CD4-positive, alpha-beta T cell (primary cell): ENCODE data around the gene TAF4B. TPM values are rescaled to one million over a fixed set of nuclear protein-coding genes. Genes with fewer than 3 reads are reported as not detected.

ENCODE experiments used
- ATAC-seq: fragments of 200-7000 bp; cut with Tn5 transposase; one replicate; pipeline ENCODE4 v1.10.0; 2022; ENCODE audit warnings: mild to moderate bottlenecking; ENCODE audit not compliant: poor library complexity
- CTCF ChIA-PET: fragments of 350-600 bp; sonication (Branson Sonifier 250); formaldehyde crosslinking; loops from one replicate; lab custom pipeline; 2021; ENCODE audit warnings: antibody characterized with exemption, inconsistent platforms; lab: Charles Lee
- POLR2A ChIA-PET: fragments of 350-600 bp; sonication (Branson Sonifier 250); formaldehyde crosslinking; loops from one replicate; lab custom pipeline; 2021; ENCODE audit warnings: antibody characterized with exemption, inconsistent platforms; lab: Charles Lee
- DNase-seq, 14 experiments: peaks; one replicate each; pipeline ENCODE4 v3.0.0-alpha.2; 2013 to 2020; ENCODE audit warnings: mixed read lengths in 2 of 14
- H3K27ac ChIP-seq, 2 donors: one replicate each; pipeline versions ENCODE4 v1.5.1 to v1.7.0; 2013; ENCODE audit warnings: low read length in 2 of 2, low read depth in 1 of 2, mild to moderate bottlenecking in 1 of 2
- H3K27me3 ChIP-seq, 2 experiments: 1 replicate in 1 of 2; 2 replicates in 1 of 2; pipeline versions ENCODE4 v1.6.1 to v1.7.0; 2013; ENCODE audit warnings: low read length in 2 of 2, control low read depth in 1 of 2, mild to moderate bottlenecking in 1 of 2, moderate library complexity in 1 of 2; ENCODE audit not compliant: insufficient read depth in 2 of 2, control insufficient read depth in 1 of 2
- H3K36me3 ChIP-seq: one replicate; pipeline ENCODE4 v1.6.1; 2013; ENCODE audit warnings: low read length, control low read depth; ENCODE audit not compliant: insufficient read depth
- H3K4me1 ChIP-seq: one replicate; pipeline ENCODE4 v1.6.1; 2013; ENCODE audit warnings: low read length, control low read depth; ENCODE audit not compliant: insufficient read depth
- H3K4me3 ChIP-seq: one replicate; pipeline ENCODE4 v1.5.1; 2013; ENCODE audit warnings: mild to moderate bottlenecking, low read length, moderate library complexity
- H3K9me3 ChIP-seq, 2 experiments: 1 replicate in 1 of 2; 2 replicates in 1 of 2; pipeline versions ENCODE4 v1.6.1 to v1.7.0; 2013; ENCODE audit warnings: low read length in 2 of 2, mild to moderate bottlenecking in 2 of 2, control low read depth in 1 of 2, moderate library complexity in 1 of 2; ENCODE audit not compliant: control insufficient read depth in 1 of 2, insufficient read depth in 1 of 2
- H3K27ac Mint-ChIP-seq: one replicate; pipeline ENCODE4 v1.8.0; 2020; ENCODE audit warnings: mixed read lengths
- H3K27me3 Mint-ChIP-seq: one replicate; pipeline ENCODE4 v1.8.0; 2021; ENCODE audit warnings: mixed read lengths
- H3K36me3 Mint-ChIP-seq: one replicate; pipeline ENCODE4 v1.8.0; 2021; ENCODE audit warnings: low read depth, mixed read lengths
- H3K4me1 Mint-ChIP-seq: one replicate; pipeline ENCODE4 v1.8.0; 2021; ENCODE audit warnings: low read depth, mixed read lengths
- H3K4me3 Mint-ChIP-seq: one replicate; pipeline ENCODE4 v1.8.0; 2020; ENCODE audit warnings: mild to moderate bottlenecking, mixed read lengths
- H3K9me3 Mint-ChIP-seq: one replicate; pipeline ENCODE4 v1.8.0; 2020; ENCODE audit warnings: mixed read lengths
- intact Hi-C, 2 experiments: fragments of 100-400 bp; cut with DNase I in 1 of 2; cut with micrococcal nuclease in 1 of 2; formaldehyde crosslinking; loops; one replicate each; pipeline versions ENCODE4 v1.15.1 to v1.9.0; 2023 to 2025; cut with DNase I, micrococcal nuclease
- total RNA-seq, 174 experiments: library from RNA in 2 of 174; stranded (reverse) in 2 of 174; gene quantifications; one replicate each; pipeline ENCODE4 v1.2.3 and lab custom pipeline; 2021 to 2026
- TF ChIP-seq, protein P1 (sequence below): fragments of 200-600 bp; IDR thresholded peaks from one replicate; pipeline ENCODE4 v1.8.0; 2022; ENCODE audit warnings: antibody characterized with exemption, mild to moderate bottlenecking

TAF4B gene
- total RNA-seq, 2 experiments from 2014 or later = 13.7 to 14.1 TPM

DNA sequence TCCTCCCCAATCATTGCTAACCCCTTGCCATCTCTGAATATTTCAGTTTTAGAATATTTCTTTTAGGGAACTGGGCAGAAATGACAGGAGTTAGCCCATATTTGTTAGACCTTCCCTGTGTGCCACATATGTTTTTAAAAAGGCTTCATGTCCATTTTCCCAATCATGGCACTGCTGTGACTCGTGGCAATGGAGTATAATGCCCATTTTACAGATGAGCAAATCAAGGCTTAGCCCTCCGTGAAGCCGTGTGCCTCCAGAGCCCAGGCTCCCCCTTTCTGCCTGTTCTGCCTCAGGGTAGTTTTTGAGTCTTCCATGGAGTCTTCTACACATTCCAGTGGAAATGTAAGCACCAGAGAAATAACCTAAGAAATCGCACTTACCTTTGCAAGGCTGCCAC, 192.0 kb downstream of the TAF4B start:
- ATAC-seq (no peak), DNase-seq (no peak)
- ChIA-PET CTCF (no interaction called here), POLR2A (no interaction called here)
- no peaks in the 10 kb centered on the region for H3K9me3 ChIP-seq
- intact Hi-C loops = no loop called here
- H3K4me1 Mint-ChIP-seq = no peaks in the 10 kb centered on the region
- H3K27ac Mint-ChIP-seq = no peak overlapping the region
- H3K4me3 Mint-ChIP-seq = no peak overlapping the region
- no peaks in the 10 kb centered on the region for H3K36me3 ChIP-seq
- H3K36me3 Mint-ChIP-seq = no peaks in the 10 kb centered on the region
- H3K9me3 Mint-ChIP-seq = no peaks in the 10 kb centered on the region
- no peak overlapping the region for H3K27ac ChIP-seq
- no peaks in the 10 kb centered on the region for H3K27me3 Mint-ChIP-seq
- H3K27me3 ChIP-seq = no peaks in the 10 kb centered on the region
- H3K4me3 ChIP-seq = no peak overlapping the region
- TF ChIP-seq, protein P1, sequence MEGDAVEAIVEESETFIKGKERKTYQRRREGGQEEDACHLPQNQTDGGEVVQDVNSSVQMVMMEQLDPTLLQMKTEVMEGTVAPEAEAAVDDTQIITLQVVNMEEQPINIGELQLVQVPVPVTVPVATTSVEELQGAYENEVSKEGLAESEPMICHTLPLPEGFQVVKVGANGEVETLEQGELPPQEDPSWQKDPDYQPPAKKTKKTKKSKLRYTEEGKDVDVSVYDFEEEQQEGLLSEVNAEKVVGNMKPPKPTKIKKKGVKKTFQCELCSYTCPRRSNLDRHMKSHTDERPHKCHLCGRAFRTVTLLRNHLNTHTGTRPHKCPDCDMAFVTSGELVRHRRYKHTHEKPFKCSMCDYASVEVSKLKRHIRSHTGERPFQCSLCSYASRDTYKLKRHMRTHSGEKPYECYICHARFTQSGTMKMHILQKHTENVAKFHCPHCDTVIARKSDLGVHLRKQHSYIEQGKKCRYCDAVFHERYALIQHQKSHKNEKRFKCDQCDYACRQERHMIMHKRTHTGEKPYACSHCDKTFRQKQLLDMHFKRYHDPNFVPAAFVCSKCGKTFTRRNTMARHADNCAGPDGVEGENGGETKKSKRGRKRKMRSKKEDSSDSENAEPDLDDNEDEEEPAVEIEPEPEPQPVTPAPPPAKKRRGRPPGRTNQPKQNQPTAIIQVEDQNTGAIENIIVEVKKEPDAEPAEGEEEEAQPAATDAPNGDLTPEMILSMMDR = no peak
- H3K4me1 ChIP-seq = no peaks in the 10 kb centered on the region

DNA sequence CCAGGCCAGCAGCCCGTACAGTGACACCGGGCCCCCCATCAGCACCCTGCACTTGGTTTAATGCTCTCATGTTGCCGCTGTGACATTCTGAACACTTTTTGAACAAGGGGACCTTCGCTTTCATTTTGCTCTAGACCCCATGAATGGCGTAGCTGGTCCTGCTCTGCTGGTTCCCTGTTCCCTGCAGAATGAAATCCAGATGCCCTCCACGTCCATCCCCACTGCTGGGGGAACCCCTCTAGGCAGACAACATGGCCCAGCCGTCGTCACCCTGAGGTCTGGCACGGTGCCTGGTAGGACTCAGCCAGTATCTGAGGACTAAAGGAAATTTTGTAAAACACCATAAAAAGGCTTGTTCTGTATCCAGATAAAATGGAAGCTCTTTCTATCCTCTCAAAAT, 193.5 kb downstream of the TAF4B start:
- Histone ChIP-seq H3K4me1 (no peaks in the 10 kb centered on the region), H3K27ac (no peak overlapping the region), H3K4me3 (no peak overlapping the region), H3K27me3 (no peaks in the 10 kb centered on the region), H3K9me3 (no peaks in the 10 kb centered on the region), H3K36me3 (no peaks in the 10 kb centered on the region)
- DNase-seq (no peak), ATAC-seq (no peak)
- no peaks in the 10 kb centered on the region for H3K36me3 Mint-ChIP-seq
- no peaks in the 10 kb centered on the region for H3K27me3 Mint-ChIP-seq
- H3K4me3 Mint-ChIP-seq = no peak overlapping the region
- intact Hi-C loops = no loop called here
- POLR2A ChIA-PET = no interaction called here
- CTCF ChIA-PET = no interaction called here
- no peaks in the 10 kb centered on the region for H3K9me3 Mint-ChIP-seq
- no peak overlapping the region for H3K27ac Mint-ChIP-seq
- TF ChIP-seq, protein P1 = no peak
- H3K4me1 Mint-ChIP-seq = no peaks in the 10 kb centered on the region

DNA sequence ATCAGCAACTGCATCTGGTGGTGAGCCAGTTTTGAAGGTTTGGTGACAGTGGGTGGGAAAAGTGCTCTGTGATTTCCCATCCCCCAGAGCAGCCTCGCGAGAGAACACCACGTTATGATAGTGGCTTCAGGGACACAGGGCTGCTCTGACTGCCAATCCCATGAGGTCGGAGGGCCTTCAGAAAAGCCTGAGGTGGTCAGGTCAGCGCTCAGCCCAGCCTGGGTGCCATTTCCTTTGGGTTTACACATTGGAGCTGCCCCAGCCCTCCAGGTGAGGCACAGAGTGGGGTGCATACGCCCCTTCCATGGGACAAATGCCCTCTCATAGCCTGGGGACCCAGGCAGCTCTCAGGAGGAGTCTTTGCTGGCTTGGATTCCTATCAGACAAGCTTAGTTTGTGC, 195.3 kb downstream of the TAF4B start:
- H3K4me1 ChIP-seq = no peaks in the 10 kb centered on the region

More for the DNA sequence above, 195.3 kb downstream of the TAF4B start:
- TF ChIP-seq, protein P1 = no peak
- no peaks in the 10 kb centered on the region for H3K9me3 ChIP-seq
- H3K27me3 ChIP-seq = no peaks in the 10 kb centered on the region
- ATAC-seq (no peak), DNase-seq (no peak)
- no peaks in the 10 kb centered on the region for H3K36me3 ChIP-seq
- CTCF ChIA-PET = interaction anchor here (0.6 kb wide), 1 partner anchor 84 kb away, joined by 3 read pairs; no protein-coding TSS in a partner anchor
- no peak overlapping the region for H3K4me3 Mint-ChIP-seq
- POLR2A ChIA-PET = no interaction called here
- H3K36me3 Mint-ChIP-seq = no peaks in the 10 kb centered on the region
- intact Hi-C loops = no loop called here
- H3K27me3 Mint-ChIP-seq = no peaks in the 10 kb centered on the region
- H3K4me1 Mint-ChIP-seq = no peaks in the 10 kb centered on the region
- no peak overlapping the region for H3K27ac ChIP-seq
- no peak overlapping the region for H3K4me3 ChIP-seq
- no peaks in the 10 kb centered on the region for H3K9me3 Mint-ChIP-seq
- H3K27ac Mint-ChIP-seq = no peak overlapping the region
